A549 (cell line): ENCODE measurements around the gene TSPAN5. TPM values are rescaled to one million over a fixed set of nuclear protein-coding genes. Genes with fewer than 3 reads are reported as not detected.

Source experiments
- ATAC-seq, 2 experiments: fragments of 200-7000 bp in 1 of 2; fragments of >200 bp in 1 of 2; cut with Nextera tagmentation in 1 of 2; cut with Tn5 transposase in 1 of 2; 3 replicates each; pipeline versions ENCODE4 v1.8.0 to v1.9.1; 2018 to 2020; ENCODE audit warnings: mild to moderate bottlenecking in 1 of 2, moderate library complexity in 1 of 2
- CTCF ChIA-PET: fragments of 300-600 bp; sonication (Branson Sonifier 250); formaldehyde crosslinking; extraction: SDS; loops from one replicate; lab custom pipeline; 2021; ENCODE audit warnings: antibody characterized with exemption, inconsistent platforms; lab: Yijun Ruan, JAX
- POLR2A ChIA-PET: fragments of 350-600 bp; formaldehyde crosslinking; extraction: SDS; loops from one replicate; lab custom pipeline; 2021; ENCODE audit warnings: antibody characterized with exemption, inconsistent platforms; lab: Yijun Ruan, JAX
- DNase-seq, 2 experiments: peaks; one replicate each; pipeline versions ENCODE4 v3.0.0 to v3.0.0-alpha.2; 2011 to 2016; ENCODE audit warnings: low read depth in 1 of 2, low spot score in 1 of 2
- FAIRE-seq: peaks from 2 replicates; lab custom pipeline; 2011; peaks lifted over from hg19 to GRCh38; lab: Jason Lieb, UNC
- H3K27ac ChIP-seq, 2 experiments: fragments of >200 bp; sonication (Bioruptor Twin); formaldehyde crosslinking; 3 replicates each; pipeline ENCODE4 v1.5.1; 2016 to 2017
- H3K4me1 ChIP-seq: fragments of >200 bp; sonication (Bioruptor Twin); formaldehyde crosslinking; 3 replicates; pipeline ENCODE4 v1.6.1; 2016
- H3K4me2 ChIP-seq: fragments of >200 bp; sonication (Bioruptor Twin); formaldehyde crosslinking; 3 replicates; pipeline ENCODE4 v1.6.1; 2016
- H3K4me3 ChIP-seq: fragments of >200 bp; sonication (Bioruptor Twin); formaldehyde crosslinking; 3 replicates; pipeline ENCODE4 v1.5.1; 2016
- H3K9me3 ChIP-seq: fragments of >200 bp; sonication (Bioruptor Twin); formaldehyde crosslinking; 3 replicates; pipeline ENCODE4 v1.6.1; 2016
- CEBPB ChIP-seq, 2 experiments: fragments of >200 bp in 1 of 2; sonication (Bioruptor Twin) in 1 of 2; formaldehyde crosslinking in 1 of 2; IDR thresholded peaks; 2 replicates each; pipeline ENCODE4 v1.6.1; 2012 to 2016
- CHD2 ChIP-seq: fragments of 150-350 bp; IDR thresholded peaks from 2 replicates; pipeline ENCODE4 v1.6.1; 2014; ENCODE audit warnings: low read length; ENCODE audit not compliant: partially characterized antibody
- ELK1 ChIP-seq: fragments of 150-350 bp; IDR thresholded peaks from 2 replicates; pipeline ENCODE4 v1.6.1; 2014; ENCODE audit warnings: low read depth, mild to moderate bottlenecking, low read length
- HES2 ChIP-seq: fragments of >200 bp; sonication (Bioruptor Twin); formaldehyde crosslinking; IDR thresholded peaks from 2 replicates; pipeline ENCODE4 v1.6.1; 2016
- HMGXB4 ChIP-seq: fragments of 250-450 bp; sonication (Bioruptor Pico); IDR thresholded peaks from 2 replicates; pipeline ENCODE4 v1.5.0; 2021; ENCODE audit warnings: mild to moderate bottlenecking, moderate library complexity, borderline replicate concordance
- HOXB5 ChIP-seq: fragments of 250-450 bp; sonication (Bioruptor Pico); IDR thresholded peaks from 2 replicates; pipeline ENCODE4 v1.5.0; 2020; ENCODE audit warnings: mild to moderate bottlenecking, moderate library complexity
- JUN ChIP-seq, 2 experiments: fragments of >200 bp; sonication (Bioruptor Twin); formaldehyde crosslinking; IDR thresholded peaks; 2 replicates in 1 of 2; 3 replicates in 1 of 2; pipeline ENCODE4 v1.6.1; 2016 to 2017
- JUNB ChIP-seq: fragments of >200 bp; sonication (Bioruptor Twin); formaldehyde crosslinking; IDR thresholded peaks from 2 replicates; pipeline ENCODE4 v1.6.1; 2016
- KDM1A ChIP-seq: fragments of 200-600 bp; sonication (generic); IDR thresholded peaks from 2 replicates; pipeline ENCODE4 v1.6.1; 2016; ENCODE audit warnings: low read depth, mild to moderate bottlenecking
- KDM5A ChIP-seq: fragments of 200-600 bp; sonication (generic); IDR thresholded peaks from 2 replicates; pipeline ENCODE4 v1.6.1; 2016; ENCODE audit warnings: antibody characterized with exemption, mild to moderate bottlenecking
- MAFK ChIP-seq: fragments of 450-650 bp; IDR thresholded peaks from 2 replicates; pipeline ENCODE4 v1.6.1; 2014; ENCODE audit not compliant: partially characterized antibody
- MAZ ChIP-seq: fragments of 150-350 bp; IDR thresholded peaks from 2 replicates; pipeline ENCODE4 v1.6.1; 2014; ENCODE audit warnings: antibody characterized with exemption, low read depth, low read length, borderline replicate concordance
- PBX3 ChIP-seq: IDR thresholded peaks from 2 replicates; pipeline ENCODE4 v1.6.1; 2012
- PHF8 ChIP-seq: fragments of 200-600 bp; sonication (generic); IDR thresholded peaks from 2 replicates; pipeline ENCODE4 v1.6.1; 2016; ENCODE audit warnings: low read depth, mild to moderate bottlenecking, antibody characterized with exemption, moderate library complexity, borderline replicate concordance
- REST ChIP-seq: fragments of 200-600 bp; sonication (generic); IDR thresholded peaks from 2 replicates; pipeline ENCODE4 v1.6.1; 2016; ENCODE audit warnings: antibody characterized with exemption, mild to moderate bottlenecking, moderate library complexity
- TFCP2L1 ChIP-seq: fragments of 250-450 bp; sonication (Bioruptor Pico); IDR thresholded peaks from 2 replicates; pipeline ENCODE4 v1.5.0; 2021; ENCODE audit warnings: mild to moderate bottlenecking
- ZC3H11A ChIP-seq: fragments of 450-650 bp; IDR thresholded peaks from 2 replicates; pipeline ENCODE4 v1.6.1; 2014; ENCODE audit warnings: antibody characterized with exemption, mild to moderate bottlenecking
- ZNF302 ChIP-seq: fragments of 250-450 bp; sonication (Bioruptor Pico); IDR thresholded peaks from 2 replicates; pipeline ENCODE4 v1.9.0; 2021; ENCODE audit warnings: inconsistent platforms, mild to moderate bottlenecking, moderate library complexity
- WGBS: methylation state at CpG from one replicate; pipeline ENCODE4 v1.1.6; 2017; ENCODE audit errors: missing lambda C conversion rate; 5-methylcytosine and 5-hydroxymethylcytosine counted together
- polyA plus RNA-seq, 4 experiments: library from polyadenylated mRNA; depleted of rRNA in 3 of 4; stranded (reverse); fragments of >200 nt; fragmentation: RNase III in 1 of 4; extraction: RNeasy Plus Mini Kit Qiagen cat#74134 plus additional on column Dnase treatment in 1 of 4; gene quantifications; 2 replicates in 3 of 4; 3 replicates in 1 of 4; pipeline ENCODE4 v1.2.3, GENCODE V29; 2011 to 2017

Gene TSPAN5
- polyA plus RNA-seq, 2 of the 4 experiments (the other 2 are of a cell fraction): 9.5 to 12.4 TPM

GRCh38 chr4:98645527-98645926, 12.9 kb downstream of the TSPAN5 start:
- Histone ChIP-seq H3K4me2 (no peak overlapping the region), H3K9me3 (0 out of 3 replicates have a peak, but pooled peaks cover 3% of the 10 kb centered on the region)
- ATAC-seq (no peak), DNase-seq (no peak)
- POLR2A ChIA-PET: interaction anchor here (0.6 kb wide), 1 partner anchor 13 kb away, joined by 3 read pairs; the partner anchor contains the start of gene TSPAN5
- TF ChIP-seq HES2: no peak
- TF ChIP-seq PBX3: no peak
- no peak for TF ChIP-seq CEBPB (IDR thresholded peaks at IDR 0.05)
- TF ChIP-seq HOXB5 (CRISPR knock-in tag): no peak
- TF ChIP-seq, all 56 proteins: peak for 0
- CTCF ChIA-PET: no interaction called here
- no peak for FAIRE-seq
- H3K4me3 ChIP-seq: no peak overlapping the region
- 93% methylated on average over 6 of the region's 6 CpGs for WGBS
- H3K27ac ChIP-seq: no peak overlapping the region
- peaks cover 31% of the 10 kb centered on the region for H3K4me1 ChIP-seq

- TF ChIP-seq PHF8 (no peak), KDM5A (no peak), MAFK (no peak), ELK1 (no peak), MAZ (no peak), KDM1A (no peak), HOXB5 (CRISPR knock-in tag) (no peak), JUNB (no peak), JUN (IDR thresholded peaks at IDR 0.05) (no peak), REST (no peak), CHD2 (no peak), ZC3H11A (no peak), HMGXB4 (CRISPR knock-in tag) (no peak), TFCP2L1 (CRISPR knock-in tag) (no peak), ZNF302 (no peak)
- TF ChIP-seq, all 56 proteins: peak for 0
- H3K4me3 ChIP-seq: no peak overlapping the region
- DNase-seq (no peak), FAIRE-seq (no peak), ATAC-seq (no peak)
- WGBS: 80% methylated on average over 2 of the region's 2 CpGs
- ChIA-PET POLR2A (no interaction called here), CTCF (no interaction called here)
- H3K4me2 ChIP-seq: peak overlapping the region; percentile 76
- no peaks in the 10 kb centered on the region for H3K9me3 ChIP-seq
- H3K27ac ChIP-seq: peak overlapping the region; percentile 16 to 68; a peak in 4 of 6 replicates
- H3K4me1 ChIP-seq: peaks cover 33% of the 10 kb centered on the region
Measured at GRCh38 chr4:98643755-98644154, 14.7 kb downstream of the TSPAN5 start.
